Kidney (tissue), 14 donors: Measurements from ENCODE around the gene TIMP1. TPM values are rescaled to one million over a fixed set of nuclear protein-coding genes. Genes with fewer than 3 reads are reported as not detected.
"Not testable (repeated sequence)": the region's sequence is repeated elsewhere in the genome, so short reads cannot be mapped to it uniquely, and the experiment has no call there.

Source experiments
- DNase-seq, 5 donors: peaks; one replicate each; pipeline ENCODE4 v3.0.0-alpha.2; 2013 to 2020
- FAIRE-seq: peaks from 2 replicates; lab custom pipeline; 2012; peaks lifted over from hg19 to GRCh38; lab: Jason Lieb, UNC
- H3K27ac ChIP-seq, 2 donors: one replicate each; pipeline ENCODE4 v1.7.0; 2013; ENCODE audit warnings: low read depth in 2 of 2, low read length in 2 of 2, inconsistent platforms in 1 of 2
- H3K27me3 ChIP-seq: one replicate; pipeline ENCODE4 v1.7.1; 2013; ENCODE audit warnings: low read length, inconsistent platforms; ENCODE audit not compliant: control insufficient read depth, insufficient read depth
- H3K36me3 ChIP-seq, 3 donors: one replicate each; pipeline versions ENCODE4 v1.7.0 to v1.7.1; 2013; ENCODE audit warnings: low read length in 3 of 3, control low read depth in 1 of 3, inconsistent platforms in 1 of 3; ENCODE audit not compliant: insufficient read depth in 3 of 3, control insufficient read depth in 2 of 3
- H3K4me1 ChIP-seq, 3 donors: one replicate each; pipeline versions ENCODE4 v1.7.0 to v1.7.1; 2013; ENCODE audit warnings: low read length in 3 of 3, inconsistent platforms in 1 of 3, low read depth in 1 of 3; ENCODE audit not compliant: control insufficient read depth in 2 of 3, insufficient read depth in 2 of 3
- H3K4me3 ChIP-seq, 3 donors: one replicate each; pipeline versions ENCODE4 v1.7.0 to v1.8.1; 2013; ENCODE audit warnings: low read length in 3 of 3, control low read depth in 1 of 3, inconsistent platforms in 1 of 3
- H3K9ac ChIP-seq, 3 donors: one replicate each; pipeline versions ENCODE4 v1.7.0 to v1.7.1; 2013; ENCODE audit warnings: low read length in 3 of 3, control low read depth in 1 of 3, inconsistent platforms in 1 of 3
- H3K9me3 ChIP-seq, 3 donors: one replicate each; pipeline versions ENCODE4 v1.7.0 to v1.7.1; 2013; ENCODE audit warnings: low read length in 3 of 3, control low read depth in 1 of 3, inconsistent platforms in 1 of 3; ENCODE audit not compliant: control insufficient read depth in 2 of 3, insufficient read depth in 1 of 3
- CTCF ChIP-seq: IDR thresholded peaks from 3 replicates; pipeline ENCODE4 v1.5.1; 2012; ENCODE audit warnings: mild to moderate bottlenecking, moderate library complexity, borderline replicate concordance; ENCODE audit not compliant: insufficient read depth; ENCODE audit errors: extremely low read depth
- intact Hi-C: fragments of 100-400 bp; cut with DNase I; formaldehyde crosslinking; loops from one replicate; pipeline ENCODE4 v1.11.1; 2022
- polyA plus RNA-seq: library from polyadenylated mRNA; stranded (reverse); fragments of 350-450 nt; fragmentation: Illumina TruSeq; extraction: RNeasy Lipid Tissue Mini Kit (QIAGEN cat#74804); gene quantifications from one replicate; pipeline ENCODE4 v1.2.3, GENCODE V29; 2014; ENCODE audit warnings: low read depth, low replicate concordance; ENCODE audit not compliant: insufficient read depth
- total RNA-seq: library from RNA; stranded (reverse); fragmentation: NEBNext Ultra II Directional; extraction: Animal tissue kit (Norgen Biotek cat#: 25700); gene quantifications from one replicate; pipeline ENCODE4 v1.2.1, GENCODE V29; 2021
- donor health status: control.
- donor health status: control.
- donor health status: control.
- donor health status: control.
- donor health status: control.
- donor health status: DM: yes; HTN: yes; CAD: no.
- donor health status: Normal renal cell carcinoma (clear cell type).

TIMP1 gene
- total and polyA plus RNA-seq, 2 donors from 2014 or later: 382 to 551 TPM

GRCh38 chrX:47595716-47596251, 13.5 kb downstream of the TIMP1 start:
- H3K9me3 ChIP-seq: no peaks in the 10 kb centered on the region
- no peak overlapping the region for H3K9ac ChIP-seq
- no peak for TF ChIP-seq CTCF
- H3K27ac ChIP-seq: no peak overlapping the region
- no peak overlapping the region for H3K4me3 ChIP-seq
- no peaks in the 10 kb centered on the region for H3K27me3 ChIP-seq
- no peaks in the 10 kb centered on the region for H3K4me1 ChIP-seq
- FAIRE-seq (peak; percentile 50), DNase-seq (no peak)
- intact Hi-C loops: no loop called here
- no peaks in the 10 kb centered on the region for H3K36me3 ChIP-seq

- no peak overlapping the region for H3K9ac ChIP-seq
- no peaks in the 10 kb centered on the region for H3K27me3 ChIP-seq
- H3K36me3 ChIP-seq: no peaks in the 10 kb centered on the region
- DNase-seq (no peak), FAIRE-seq (no peak)
- H3K4me3 ChIP-seq: no peak overlapping the region
- H3K9me3 ChIP-seq: no peaks in the 10 kb centered on the region
- no peak overlapping the region for H3K27ac ChIP-seq
- no peak for TF ChIP-seq CTCF
- no peaks in the 10 kb centered on the region for H3K4me1 ChIP-seq
- intact Hi-C loops: no loop called here
Measured at GRCh38 chrX:47596256-47596655, 14.0 kb downstream of the TIMP1 start.

- Histone ChIP-seq H3K36me3 (no peaks in the 10 kb centered on the region), H3K4me1 (no peaks in the 10 kb centered on the region), H3K9ac (no peak overlapping the region), H3K27me3 (no peaks in the 10 kb centered on the region), H3K9me3 (no peaks in the 10 kb centered on the region), H3K4me3 (no peak overlapping the region), H3K27ac (no peak overlapping the region)
- DNase-seq (no peak), FAIRE-seq (no peak)
- TF ChIP-seq CTCF: no peak
- intact Hi-C loops: no loop called here
Measured at GRCh38 chrX:47597222-47597621, 15.0 kb downstream of the TIMP1 start.

- H3K4me1 ChIP-seq, H3K4me3 ChIP-seq, H3K9ac ChIP-seq, H3K9me3 ChIP-seq, H3K27ac ChIP-seq, H3K27me3 ChIP-seq, H3K36me3 ChIP-seq, FAIRE-seq, intact Hi-C loops, DNase-seq: not testable (repeated sequence)
Measured at GRCh38 chrX:47603125-47603524, 20.9 kb downstream of the TIMP1 start.
